SK-N-MC (cell line): Measurements from ENCODE around the gene MAP4K2.
"Not testable (repeated sequence)": the region's sequence is repeated elsewhere in the genome, so short reads cannot be mapped to it uniquely, and the experiment has no call there.

Source experiments
- DNase-seq: peaks from one replicate; pipeline ENCODE4 v3.0.0-alpha.2; 2011; ENCODE audit warnings: low read depth, low spot score
- H3K27ac ChIP-seq: fragments of 200-600 bp; sonication (generic); 2 replicates; pipeline ENCODE4 v1.5.1; 2016; ENCODE audit warnings: mixed run types
- H3K36me3 ChIP-seq: fragments of 200-600 bp; sonication (generic); 2 replicates; pipeline ENCODE4 v1.6.1; 2017; ENCODE audit warnings: antibody characterized with exemption, low read length, mixed read lengths; ENCODE audit not compliant: insufficient read depth
- H3K4me3 ChIP-seq: fragments of 200-600 bp; sonication (generic); 2 replicates; pipeline ENCODE4 v1.5.1; 2016
- H3K9ac ChIP-seq: fragments of 200-600 bp; sonication (generic); 2 replicates; pipeline ENCODE4 v1.8.0; 2017; ENCODE audit warnings: mixed run types, mixed read lengths; ENCODE audit not compliant: insufficient read length
- H3K9me3 ChIP-seq: fragments of 200-600 bp; sonication (generic); 2 replicates; pipeline ENCODE4 v1.6.1; 2017; ENCODE audit warnings: low read depth, mild to moderate bottlenecking, antibody characterized with exemption, low read length, moderate library complexity, mixed read lengths
- EZH2 ChIP-seq: fragments of 200-600 bp; sonication (generic); IDR thresholded peaks from one replicate; pipeline ENCODE4 v1.6.1; 2017; ENCODE audit warnings: antibody characterized with exemption
- FOXP2 ChIP-seq: optimal IDR thresholded peaks from 2 replicates; pipeline ENCODE3; 2011; ENCODE audit warnings: mild to moderate bottlenecking, moderate library complexity; ENCODE audit not compliant: insufficient read depth; ENCODE audit errors: extremely low read length, control extremely low read depth
- POLR2AphosphoS5 ChIP-seq: IDR thresholded peaks from 2 replicates; pipeline ENCODE4 v1.6.1; 2012; ENCODE audit warnings: mild to moderate bottlenecking, low read depth, low read length, borderline replicate concordance

Gene MAP4K2

GRCh38 chr11:64803158-64803845 lies at the start of gene MAP4K2:
Gene MAP4K2, minus strand, starts transcription at chr11:64803214. Its CDS starts 65 bp downstream, at chr11:64803149.
- Histone ChIP-seq H3K27ac (peak within 1 kb of the TSS; percentile 88), H3K9me3 (no peaks in the 10 kb centered on the region), H3K36me3 (peaks cover 13% of the 10 kb centered on the region; the same call in 1 of the 2 replicates), H3K4me3 (peak within 1 kb of the TSS; percentile 94), H3K9ac (peak within 1 kb of the TSS; percentile 81)
- TF ChIP-seq POLR2AphosphoS5 (peak; percentile 48; the same call in 1 of the 2 replicates), FOXP2 (no peak)
- DNase-seq = no peak

GRCh38 chr11:64851831-64852351 lies 48.9 kb upstream of the MAP4K2 start:
- DNase-seq = no peak
- Histone ChIP-seq H3K36me3 (no peaks in the 10 kb centered on the region), H3K4me3 (no peak overlapping the region), H3K27ac (no peak overlapping the region), H3K9ac (no peak overlapping the region), H3K9me3 (no peaks in the 10 kb centered on the region)
- TF ChIP-seq EZH2 = no peak
- TF ChIP-seq POLR2AphosphoS5 = no peak
- no peak for TF ChIP-seq FOXP2

GRCh38 chr11:64850979-64851567 lies 48.1 kb upstream of the MAP4K2 start:
- H3K9ac ChIP-seq = no peak overlapping the region
- H3K27ac ChIP-seq = no peak overlapping the region

GRCh38 chr11:64849598-64850356 lies 46.8 kb upstream of the MAP4K2 start:
- Histone ChIP-seq H3K9ac (no peak overlapping the region), H3K36me3 (no peaks in the 10 kb centered on the region), H3K4me3 (no peak overlapping the region), H3K27ac (no peak overlapping the region), H3K9me3 (no peaks in the 10 kb centered on the region)
- TF ChIP-seq FOXP2 (no peak), EZH2 (no peak), POLR2AphosphoS5 (no peak)
- no peak for DNase-seq

More at GRCh38 chr11:64850979-64851567, 48.1 kb upstream of the MAP4K2 start:
- H3K36me3 ChIP-seq = no peaks in the 10 kb centered on the region
- TF ChIP-seq FOXP2 = no peak
- no peak for TF ChIP-seq EZH2
- no peak for TF ChIP-seq POLR2AphosphoS5
- no peak overlapping the region for H3K4me3 ChIP-seq
- DNase-seq = no peak
- H3K9me3 ChIP-seq = no peaks in the 10 kb centered on the region

- no peak overlapping the region for H3K27ac ChIP-seq
- TF ChIP-seq EZH2 = no peak
- TF ChIP-seq POLR2AphosphoS5 = no peak
- no peak for TF ChIP-seq FOXP2
- H3K9me3 ChIP-seq = no peaks in the 10 kb centered on the region
- H3K4me3 ChIP-seq = no peak overlapping the region
- no peak for DNase-seq
- H3K36me3 ChIP-seq = no peaks in the 10 kb centered on the region
- no peak overlapping the region for H3K9ac ChIP-seq
Measured at GRCh38 chr11:64848826-64849597, 46.0 kb upstream of the MAP4K2 start.

GRCh38 chr11:64848214-64848825 lies 45.3 kb upstream of the MAP4K2 start:
- H3K36me3 ChIP-seq = no peaks in the 10 kb centered on the region
- no peak for DNase-seq
- TF ChIP-seq FOXP2 = no peak
- TF ChIP-seq EZH2 = no peak
- TF ChIP-seq POLR2AphosphoS5 = no peak
- H3K4me3 ChIP-seq = no peak overlapping the region
- no peak overlapping the region for H3K9ac ChIP-seq
- H3K27ac ChIP-seq = no peak overlapping the region
- H3K9me3 ChIP-seq = no peaks in the 10 kb centered on the region

GRCh38 chr11:64846998-64847666 lies 44.1 kb upstream of the MAP4K2 start:
- Histone ChIP-seq H3K9ac (no peak overlapping the region), H3K9me3 (no peaks in the 10 kb centered on the region), H3K27ac (no peak overlapping the region), H3K4me3 (no peak overlapping the region), H3K36me3 (no peaks in the 10 kb centered on the region)
- peak; percentile 34 for DNase-seq
- no peak for TF ChIP-seq EZH2
- TF ChIP-seq FOXP2 = no peak
- TF ChIP-seq POLR2AphosphoS5 = no peak

- not testable (repeated sequence) for H3K36me3 ChIP-seq, H3K4me3 ChIP-seq, H3K27ac ChIP-seq, DNase-seq, H3K9me3 ChIP-seq, H3K9ac ChIP-seq
Measured at GRCh38 chr11:64845776-64846129, 42.7 kb upstream of the MAP4K2 start.
